Choroid plexus epithelial cell (primary cell): Measurements from ENCODE around the gene ZFHX3.
A peak's percentile ranks its signal among the peaks of the same experiment; 100 is the strongest.

Experiments
- DNase-seq: peaks from one replicate; pipeline ENCODE4 v3.0.0-alpha.2; 2010; ENCODE audit warnings: low read depth
- H3K4me3 ChIP-seq: 2 replicates; pipeline ENCODE4 v1.5.1; 2011; ENCODE audit warnings: low read depth, mild to moderate bottlenecking, control low read depth, low read length, moderate library complexity
- CTCF ChIP-seq: conservative IDR thresholded peaks from 2 replicates; pipeline ENCODE4 v1.5.1; 2011; ENCODE audit warnings: low read depth, mild to moderate bottlenecking, control low read depth, inconsistent platforms, low read length, moderate library complexity

The ZFHX3 gene

GRCh38 chr16:72983241-72983640, 64.7 kb downstream of the ZFHX3 start:
- no peak for DNase-seq
- TF ChIP-seq CTCF, result no peak
- H3K4me3 ChIP-seq, result no peak overlapping the region

- no peak overlapping the region for H3K4me3 ChIP-seq
- peak; percentile 29 for DNase-seq
- no peak for TF ChIP-seq CTCF
Observed at GRCh38 chr16:72979974-72980373, 68.0 kb downstream of the ZFHX3 start.

- no peak overlapping the region for H3K4me3 ChIP-seq
- TF ChIP-seq CTCF, result no peak
- peak; percentile 80 for DNase-seq
Observed at GRCh38 chr16:72978212-72978611, 69.7 kb downstream of the ZFHX3 start.

- H3K4me3 ChIP-seq, result no peak overlapping the region
- no peak for TF ChIP-seq CTCF
- no peak for DNase-seq
Observed at GRCh38 chr16:72977127-72977526, 70.8 kb downstream of the ZFHX3 start.

GRCh38 chr16:72976438-72977064, 71.4 kb downstream of the ZFHX3 start:
- H3K4me3 ChIP-seq, result no peak overlapping the region
- no peak for DNase-seq
- no peak for TF ChIP-seq CTCF

GRCh38 chr16:72975809-72976437, 72.0 kb downstream of the ZFHX3 start:
- no peak for TF ChIP-seq CTCF
- no peak overlapping the region for H3K4me3 ChIP-seq
- DNase-seq, result no peak

- no peak for DNase-seq
Observed at GRCh38 chr16:72974142-72974769, 73.7 kb downstream of the ZFHX3 start.

More at GRCh38 chr16:72974142-72974769, 73.7 kb downstream of the ZFHX3 start:
- H3K4me3 ChIP-seq, result no peak overlapping the region
- no peak for TF ChIP-seq CTCF
